ENCODE data around the gene JMJD7.

JMJD7 gene

GRCh38 chr15:41879321-41879845, 51.5 kb downstream of the JMJD7 start:
- no peak overlapping the region for H3K4me2 ChIP-seq (ENCODE audit: low read depth, low read length, poor library complexity, severe bottlenecking)
- no peaks in the 10 kb centered on the region for H3K9me2 ChIP-seq (replicated peaks; ENCODE audit: low read depth, low read length)
- no peaks in the 10 kb centered on the region for H3K36me3 ChIP-seq (ENCODE audit: insufficient read depth, low read length)
- no peaks in the 10 kb centered on the region for H4K20me1 ChIP-seq (ENCODE audit: insufficient read depth, low read length, poor library complexity, severe bottlenecking)
- H3K4me1 ChIP-seq (ENCODE audit: insufficient read depth, low read length, poor library complexity, severe bottlenecking): peaks cover 8% of the 10 kb centered on the region
- no peak overlapping the region for H3K4me3 ChIP-seq (ENCODE audit: low read length, poor library complexity, severe bottlenecking)
- H3K9me3 ChIP-seq (ENCODE audit: insufficient read depth, low read depth, low read length): no peaks in the 10 kb centered on the region
- H2AFZ ChIP-seq (ENCODE audit: low read length): no peak overlapping the region
- no peaks in the 10 kb centered on the region for H3K27me3 ChIP-seq (ENCODE audit: insufficient read depth, low read length, poor library complexity, severe bottlenecking)
- TF ChIP-seq CTCF (conservative IDR thresholded peaks at IDR 0.05; ENCODE audit: low read length): no peak
- TF ChIP-seq EZH2phosphoT487 (IDR thresholded peaks at IDR 0.05; ENCODE audit: borderline replicate concordance): no peak
- no peaks in the 10 kb centered on the region for H3F3A ChIP-seq (ENCODE audit: low read depth)
- H3K79me2 ChIP-seq (ENCODE audit: insufficient read depth, low read length): no peaks in the 10 kb centered on the region
- no peak overlapping the region for H3K9ac ChIP-seq (ENCODE audit: low read depth, low read length, poor library complexity, severe bottlenecking)

- H3K9me2 ChIP-seq (replicated peaks; ENCODE audit: low read depth, low read length): no peaks in the 10 kb centered on the region
- H3K9ac ChIP-seq (ENCODE audit: low read depth, low read length, poor library complexity, severe bottlenecking): no peak overlapping the region
- TF ChIP-seq CTCF (conservative IDR thresholded peaks at IDR 0.05; ENCODE audit: low read length) (no peak), EZH2phosphoT487 (IDR thresholded peaks at IDR 0.05; ENCODE audit: borderline replicate concordance) (no peak)
- H3K79me2 ChIP-seq (ENCODE audit: insufficient read depth, low read length): no peaks in the 10 kb centered on the region
- no peak overlapping the region for H2AFZ ChIP-seq (ENCODE audit: low read length)
- H3K27me3 ChIP-seq (ENCODE audit: insufficient read depth, low read length, poor library complexity, severe bottlenecking): no peaks in the 10 kb centered on the region
- H4K20me1 ChIP-seq (ENCODE audit: insufficient read depth, low read length, poor library complexity, severe bottlenecking): no peaks in the 10 kb centered on the region
- H3K4me3 ChIP-seq (ENCODE audit: low read length, poor library complexity, severe bottlenecking): no peak overlapping the region
- H3K4me2 ChIP-seq (ENCODE audit: low read depth, low read length, poor library complexity, severe bottlenecking): no peak overlapping the region
- H3K4me1 ChIP-seq (ENCODE audit: insufficient read depth, low read length, poor library complexity, severe bottlenecking): peaks cover 8% of the 10 kb centered on the region
- no peaks in the 10 kb centered on the region for H3F3A ChIP-seq (ENCODE audit: low read depth)
- H3K36me3 ChIP-seq (ENCODE audit: insufficient read depth, low read length): no peaks in the 10 kb centered on the region
- no peaks in the 10 kb centered on the region for H3K9me3 ChIP-seq (ENCODE audit: insufficient read depth, low read depth, low read length)
Observed at GRCh38 chr15:41880156-41880877, 52.4 kb downstream of the JMJD7 start.

GRCh38 chr15:41881086-41881485, 53.2 kb downstream of the JMJD7 start:
- no peak overlapping the region for H3K4me3 ChIP-seq (ENCODE audit: low read length, poor library complexity, severe bottlenecking)
- H4K20me1 ChIP-seq (ENCODE audit: insufficient read depth, low read length, poor library complexity, severe bottlenecking): no peaks in the 10 kb centered on the region
- no peak overlapping the region for H2AFZ ChIP-seq (ENCODE audit: low read length)
- no peaks in the 10 kb centered on the region for H3F3A ChIP-seq (ENCODE audit: low read depth)
- H3K79me2 ChIP-seq (ENCODE audit: insufficient read depth, low read length): no peaks in the 10 kb centered on the region
- H3K4me2 ChIP-seq (ENCODE audit: low read depth, low read length, poor library complexity, severe bottlenecking): no peak overlapping the region
- H3K4me1 ChIP-seq (ENCODE audit: insufficient read depth, low read length, poor library complexity, severe bottlenecking): peaks cover 8% of the 10 kb centered on the region
- H3K27me3 ChIP-seq (ENCODE audit: insufficient read depth, low read length, poor library complexity, severe bottlenecking): no peaks in the 10 kb centered on the region
- no peaks in the 10 kb centered on the region for H3K36me3 ChIP-seq (ENCODE audit: insufficient read depth, low read length)
- H3K9me2 ChIP-seq (replicated peaks; ENCODE audit: low read depth, low read length): no peaks in the 10 kb centered on the region
- no peak for TF ChIP-seq EZH2phosphoT487 (IDR thresholded peaks at IDR 0.05; ENCODE audit: borderline replicate concordance)
- no peak for TF ChIP-seq CTCF (conservative IDR thresholded peaks at IDR 0.05; ENCODE audit: low read length)
- H3K9ac ChIP-seq (ENCODE audit: low read depth, low read length, poor library complexity, severe bottlenecking): no peak overlapping the region
- no peaks in the 10 kb centered on the region for H3K9me3 ChIP-seq (ENCODE audit: insufficient read depth, low read depth, low read length)

Measured in Loucy (cell line).